ENCODE results near the gene NSD2.

The NSD2 gene

DNA sequence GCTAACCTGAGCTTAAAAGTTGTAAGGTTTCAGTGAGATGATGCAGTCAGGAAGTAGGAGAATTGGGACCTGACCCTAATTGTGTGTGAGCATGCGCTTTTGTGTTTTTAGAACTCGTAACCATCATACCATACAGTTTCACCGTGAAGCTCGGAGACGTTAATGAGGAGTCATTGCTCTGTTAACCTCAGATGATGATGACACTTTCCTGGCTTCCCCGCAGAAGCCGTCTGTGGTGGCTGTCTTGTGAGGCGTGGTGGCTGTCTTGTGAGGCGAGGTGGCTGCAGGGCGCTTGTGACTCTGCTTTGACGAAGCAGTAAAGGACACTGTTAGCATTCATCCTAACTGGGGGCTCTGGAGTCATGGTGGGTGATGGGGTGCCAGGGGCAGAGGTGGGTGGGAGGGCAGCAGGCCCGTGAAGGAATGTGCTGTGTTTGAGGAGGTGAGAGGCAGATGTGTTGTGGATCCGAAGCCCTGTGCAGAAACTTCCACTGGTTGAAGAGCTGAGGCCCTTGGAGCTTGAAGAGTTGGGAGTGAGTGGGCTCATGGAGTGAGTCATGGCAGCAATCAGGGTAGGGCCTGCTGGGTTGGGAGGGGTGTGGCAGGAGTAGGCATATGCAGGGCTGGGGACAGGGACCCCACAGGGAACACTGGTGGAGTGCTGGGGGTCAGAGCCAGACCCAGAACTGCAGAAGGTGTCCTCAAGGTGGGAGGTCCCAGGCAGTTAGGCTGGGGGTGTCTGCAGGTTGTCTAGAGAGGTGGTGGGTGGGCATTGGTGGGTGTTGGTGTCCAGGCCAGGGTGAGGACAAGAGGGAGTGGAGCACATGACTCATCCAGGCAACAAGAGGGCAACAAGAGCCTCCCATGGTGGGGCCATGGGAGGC, 57.4 kb downstream of the NSD2 start:
- TF ChIP-seq, protein P1, sequence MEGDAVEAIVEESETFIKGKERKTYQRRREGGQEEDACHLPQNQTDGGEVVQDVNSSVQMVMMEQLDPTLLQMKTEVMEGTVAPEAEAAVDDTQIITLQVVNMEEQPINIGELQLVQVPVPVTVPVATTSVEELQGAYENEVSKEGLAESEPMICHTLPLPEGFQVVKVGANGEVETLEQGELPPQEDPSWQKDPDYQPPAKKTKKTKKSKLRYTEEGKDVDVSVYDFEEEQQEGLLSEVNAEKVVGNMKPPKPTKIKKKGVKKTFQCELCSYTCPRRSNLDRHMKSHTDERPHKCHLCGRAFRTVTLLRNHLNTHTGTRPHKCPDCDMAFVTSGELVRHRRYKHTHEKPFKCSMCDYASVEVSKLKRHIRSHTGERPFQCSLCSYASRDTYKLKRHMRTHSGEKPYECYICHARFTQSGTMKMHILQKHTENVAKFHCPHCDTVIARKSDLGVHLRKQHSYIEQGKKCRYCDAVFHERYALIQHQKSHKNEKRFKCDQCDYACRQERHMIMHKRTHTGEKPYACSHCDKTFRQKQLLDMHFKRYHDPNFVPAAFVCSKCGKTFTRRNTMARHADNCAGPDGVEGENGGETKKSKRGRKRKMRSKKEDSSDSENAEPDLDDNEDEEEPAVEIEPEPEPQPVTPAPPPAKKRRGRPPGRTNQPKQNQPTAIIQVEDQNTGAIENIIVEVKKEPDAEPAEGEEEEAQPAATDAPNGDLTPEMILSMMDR (IDR thresholded peaks at IDR 0.05; ENCODE audit: low read depth, low read length, missing control alignments): no peak
- H3K4me3 ChIP-seq (ENCODE audit: low read depth, low read length): no peak overlapping the region
- DNase-seq (ENCODE audit: low read depth): no peak

DNA sequence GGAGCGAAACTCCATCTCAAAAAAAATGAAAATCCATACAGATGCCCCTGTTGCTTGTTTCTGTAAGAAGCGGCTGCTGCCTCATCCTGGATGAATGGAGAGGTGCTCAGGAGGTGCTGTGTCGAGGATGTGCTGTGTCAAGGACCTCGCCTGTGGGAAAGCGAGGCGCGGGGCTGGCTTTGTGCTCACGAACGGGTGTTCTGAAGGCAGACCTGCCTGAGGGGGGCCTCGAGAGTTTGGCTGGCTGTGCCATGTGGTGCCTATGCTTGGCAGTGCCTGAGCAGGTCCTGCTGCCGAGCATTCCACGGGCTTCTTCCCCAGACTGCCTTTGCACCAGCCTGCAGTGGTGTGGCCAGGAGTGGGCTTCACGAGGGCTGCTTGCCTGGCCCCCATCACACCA, 61.5 kb downstream of the NSD2 start:
- no peak overlapping the region for H3K4me3 ChIP-seq (ENCODE audit: low read depth, low read length)
- no peak for DNase-seq (ENCODE audit: low read depth)
- TF ChIP-seq, protein P1 (IDR thresholded peaks at IDR 0.05; ENCODE audit: low read depth, low read length, missing control alignments): no peak

DNA sequence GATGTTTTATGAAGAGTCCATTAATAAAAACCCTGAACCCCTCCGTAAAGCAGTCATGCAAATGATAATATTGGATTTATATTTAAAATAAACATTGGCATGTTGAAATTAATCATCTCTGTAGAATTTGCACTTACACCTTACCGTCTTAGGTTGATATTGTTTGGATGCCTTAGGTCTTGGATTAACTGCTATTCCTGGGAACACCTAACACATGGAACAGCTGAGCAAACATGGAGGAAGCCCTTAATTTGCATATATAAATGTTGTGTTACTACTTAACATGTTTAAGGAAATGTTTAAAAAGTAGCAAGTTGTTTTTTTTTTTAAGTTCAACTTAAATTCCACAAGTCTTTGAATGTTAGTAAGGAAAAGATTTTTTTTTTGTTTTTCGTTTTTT, 62.5 kb downstream of the NSD2 start:
- TF ChIP-seq, protein P1 (IDR thresholded peaks at IDR 0.05; ENCODE audit: low read depth, low read length, missing control alignments): no peak
- no peak for DNase-seq (ENCODE audit: low read depth)
- H3K4me3 ChIP-seq (ENCODE audit: low read depth, low read length): no peak overlapping the region

DNA sequence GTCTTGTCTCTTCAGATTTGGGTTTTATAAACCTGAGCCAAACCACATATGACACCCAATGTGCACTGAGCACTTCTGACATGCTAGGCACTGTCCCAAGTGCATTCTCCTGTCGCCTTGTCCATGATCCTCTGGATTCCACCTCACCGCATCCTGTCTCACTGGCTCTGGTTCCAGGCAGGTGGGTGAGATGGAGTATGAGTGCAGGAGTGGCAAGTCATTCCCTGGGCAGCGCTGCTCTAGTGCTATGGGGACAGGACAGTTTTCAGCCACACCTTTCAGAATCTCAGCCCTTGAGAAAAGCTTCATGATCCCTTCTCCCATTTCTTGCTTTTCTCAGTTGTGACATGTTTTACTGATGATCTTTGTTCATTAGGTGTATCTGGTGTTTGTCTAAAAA, 66.4 kb downstream of the NSD2 start:
- no peak for DNase-seq (ENCODE audit: low read depth)
- H3K4me3 ChIP-seq (ENCODE audit: low read depth, low read length): no peak overlapping the region
- TF ChIP-seq, protein P1 (IDR thresholded peaks at IDR 0.05; ENCODE audit: low read depth, low read length, missing control alignments): no peak

DNA sequence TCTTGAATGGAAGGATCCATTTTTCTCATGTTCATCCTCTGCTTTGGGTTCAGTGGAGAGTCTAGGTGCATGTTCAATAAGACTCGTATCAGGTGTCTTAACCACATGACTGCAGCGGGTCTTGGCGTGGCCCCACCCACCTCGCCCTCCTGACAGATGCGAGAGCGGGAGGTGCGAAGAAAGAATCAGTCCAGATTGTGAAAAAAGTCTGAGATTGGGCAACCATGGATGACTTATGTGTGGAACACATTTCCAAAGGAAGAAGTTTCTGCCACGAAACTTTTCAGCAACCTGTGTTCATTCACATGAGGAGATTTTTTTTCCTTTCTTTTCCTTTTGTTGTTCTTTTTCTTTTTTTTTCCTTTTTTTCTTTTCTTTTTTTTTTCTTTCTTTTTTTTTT, 66.8 kb downstream of the NSD2 start:
- H3K4me3 ChIP-seq (ENCODE audit: low read depth, low read length): no peak overlapping the region
- TF ChIP-seq, protein P1 (IDR thresholded peaks at IDR 0.05; ENCODE audit: low read depth, low read length, missing control alignments): no peak
- no peak for DNase-seq (ENCODE audit: low read depth)

DNA sequence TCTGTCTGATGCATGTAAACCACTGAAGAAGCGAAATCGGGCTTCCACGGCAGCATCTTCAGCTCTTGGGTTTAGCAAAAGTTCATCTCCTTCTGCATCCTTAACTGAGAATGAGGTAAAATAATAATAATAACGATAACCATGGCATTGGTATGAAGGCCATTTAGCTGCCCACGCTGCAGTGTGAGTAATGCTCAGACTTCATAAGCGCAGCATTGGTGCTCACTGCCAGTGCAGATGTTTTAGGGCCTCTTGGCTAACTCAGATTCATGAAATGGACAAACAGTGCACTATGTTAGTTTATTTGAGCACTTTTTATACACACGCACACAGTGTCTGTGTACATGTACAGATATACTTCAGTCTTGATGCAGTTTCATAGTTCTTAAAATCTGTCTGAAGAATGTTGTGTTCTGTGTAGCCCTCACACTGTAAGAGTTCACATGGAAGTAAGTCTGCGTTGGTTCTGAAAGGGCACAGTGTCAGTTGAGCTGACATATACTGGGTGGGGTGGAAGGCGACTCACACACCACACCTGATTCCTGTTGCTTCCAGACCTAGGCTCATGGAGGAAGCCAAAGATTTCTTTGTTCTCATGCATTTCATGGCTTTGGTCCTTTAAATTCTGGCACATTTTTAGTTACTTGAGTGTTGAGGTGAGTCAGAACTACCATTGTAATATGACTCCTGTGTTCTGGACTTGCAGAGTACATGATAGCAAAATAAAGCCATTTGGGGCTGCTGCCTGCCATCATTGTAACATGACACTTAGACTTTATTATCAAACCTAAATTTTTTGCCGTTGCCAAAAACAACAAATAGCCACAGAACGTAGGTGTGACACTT, 68.7 kb downstream of the NSD2 start:
- no peak for DNase-seq (ENCODE audit: low read depth)
- TF ChIP-seq, protein P1 (IDR thresholded peaks at IDR 0.05; ENCODE audit: low read depth, low read length, missing control alignments): no peak
- H3K4me3 ChIP-seq (ENCODE audit: low read depth, low read length): no peak overlapping the region

Measured in GM12864 (cell line).